GM13977 (cell line): ENCODE data around the gene ABHD12B.

Experiments
- DNase-seq: peaks from one replicate; pipeline ENCODE4 v3.0.0; 2012; ENCODE audit warnings: low spot score
- CTCF ChIP-seq: IDR thresholded peaks from 2 replicates; pipeline ENCODE4 v1.5.1; 2012; ENCODE audit warnings: mild to moderate bottlenecking, control low read depth; ENCODE audit not compliant: insufficient read depth; ENCODE audit errors: extremely low read depth, missing control alignments
- in situ Hi-C: fragments of 300-500 bp; cut with MboI; formaldehyde crosslinking; loops from one replicate; pipeline ENCODE4 v1.12.0; 2022; ENCODE audit warnings: low sequenced_read_pairs, low pct_unique_long_range_greater_than_20kb, mixed read lengths, inconsistent platforms; ENCODE audit not compliant: unreplicated experiment

ABHD12B gene

GRCh38 chr14:50864237-50864636 lies 7.6 kb upstream of the ABHD12B start:
- DNase-seq = no peak
- no peak for TF ChIP-seq CTCF
- in situ Hi-C loops = loop anchor here (25.0 kb wide), 1 partner anchor 277 kb away; no protein-coding TSS in a partner anchor

GRCh38 chr14:50864946-50865345 lies 6.9 kb upstream of the ABHD12B start:
- in situ Hi-C loops = loop anchor here (25.0 kb wide), 1 partner anchor 278 kb away; no protein-coding TSS in a partner anchor
- no peak for DNase-seq
- TF ChIP-seq CTCF = no peak

GRCh38 chr14:50865391-50866076 lies 6.3 kb upstream of the ABHD12B start:
- TF ChIP-seq CTCF = no peak
- no peak for DNase-seq
- in situ Hi-C loops = loop anchor here (25.0 kb wide), 1 partner anchor 278 kb away; no protein-coding TSS in a partner anchor

GRCh38 chr14:50871228-50871627 lies 625 bp upstream of the ABHD12B start:
- DNase-seq = no peak
- TF ChIP-seq CTCF = no peak
- in situ Hi-C loops = loop anchor here (25.0 kb wide), 1 partner anchor 284 kb away; no protein-coding TSS in a partner anchor

- no peak for TF ChIP-seq CTCF
- in situ Hi-C loops = loop anchor here (25.0 kb wide), 1 partner anchor 287 kb away; no protein-coding TSS in a partner anchor
- no peak for DNase-seq
Measured at GRCh38 chr14:50874757-50875156, 2.9 kb downstream of the ABHD12B start.

- DNase-seq = peak; percentile 86
- in situ Hi-C loops = no loop called here
Measured at GRCh38 chr14:50875359-50876070, 3.7 kb downstream of the ABHD12B start.

More at GRCh38 chr14:50875359-50876070, 3.7 kb downstream of the ABHD12B start:
- no peak for TF ChIP-seq CTCF
